ENCODE results near the gene NCOR1.
"Not testable (repeated sequence)": the region's sequence is repeated elsewhere in the genome, so short reads cannot be mapped to it uniquely, and the experiment has no call there.

Gene NCOR1

DNA sequence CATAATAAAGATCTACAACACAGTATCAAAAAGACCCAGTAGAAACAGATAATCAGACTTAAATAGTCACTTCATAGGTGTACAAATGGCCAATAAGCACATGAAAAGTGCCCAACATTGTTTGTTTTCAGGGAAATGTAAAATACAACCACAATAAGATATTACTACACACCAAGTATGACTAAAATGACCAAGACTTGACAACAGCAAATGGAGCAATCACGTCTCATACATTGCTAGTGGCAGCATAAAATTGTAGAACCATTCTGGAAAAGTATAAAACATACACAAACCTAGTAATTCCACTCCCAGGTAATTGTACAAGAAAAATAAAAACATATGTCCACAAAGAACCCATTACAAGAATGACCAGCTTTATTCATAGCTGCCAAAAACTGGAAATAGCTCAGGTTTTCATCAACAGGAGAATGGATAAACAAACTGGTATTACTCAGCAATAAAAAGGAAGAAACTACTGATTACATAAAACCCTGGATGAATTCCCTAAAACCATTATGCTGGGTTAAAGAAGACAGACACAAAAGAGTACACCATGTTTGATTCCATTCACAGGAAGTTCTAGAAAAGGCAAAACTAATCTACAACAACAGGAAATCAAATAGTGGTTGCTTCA, 130.2 kb downstream of the NCOR1 start:
- no peak for DNase-seq

DNA sequence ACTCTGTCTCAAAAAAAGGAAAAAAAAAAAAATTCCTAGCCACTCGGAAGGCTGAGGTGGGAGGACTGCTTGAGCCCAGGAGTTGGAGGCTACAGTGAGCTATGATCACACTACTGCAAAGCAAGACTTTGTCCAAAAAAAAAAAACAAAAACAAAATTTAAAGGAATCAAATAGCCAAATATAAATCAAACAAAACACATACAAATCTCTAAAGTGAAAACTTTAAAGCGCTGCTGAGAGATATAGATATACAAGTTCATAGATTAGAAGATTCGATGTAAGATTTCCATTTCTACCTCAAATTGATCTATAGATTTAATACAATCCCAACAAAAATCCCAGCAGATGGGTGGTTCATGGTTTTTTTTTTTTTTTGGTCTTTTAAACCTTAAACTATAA, 132.1 kb downstream of the NCOR1 start:
- no peak for DNase-seq

DNA sequence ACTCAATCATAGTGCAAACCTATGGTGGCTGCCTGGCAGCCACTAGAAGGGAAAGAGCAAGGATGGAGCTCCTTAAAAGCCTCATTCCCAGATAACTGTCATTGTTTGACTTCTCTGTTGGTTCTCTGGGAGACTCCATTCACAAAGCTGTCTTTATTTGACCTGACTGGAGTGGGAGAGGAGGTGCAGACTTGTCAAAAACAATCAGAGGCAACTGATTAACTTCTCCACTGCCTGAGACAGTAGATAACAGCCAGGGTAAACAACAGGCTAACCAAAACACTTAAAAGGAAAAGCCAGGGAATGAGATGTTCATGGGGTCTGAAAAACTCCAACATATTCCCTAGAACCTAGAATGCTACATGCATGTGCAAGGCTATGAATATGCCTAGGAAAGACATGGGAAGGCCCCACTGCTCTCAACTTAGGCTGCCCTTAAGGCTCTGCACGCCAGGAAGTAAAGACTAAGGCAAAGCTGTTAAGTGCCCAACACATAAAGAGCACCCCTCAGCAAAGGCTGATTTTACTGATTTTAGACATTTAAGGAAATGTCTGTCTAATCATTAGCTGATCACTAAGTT, 133.7 kb downstream of the NCOR1 start:
- no peak for DNase-seq

DNA sequence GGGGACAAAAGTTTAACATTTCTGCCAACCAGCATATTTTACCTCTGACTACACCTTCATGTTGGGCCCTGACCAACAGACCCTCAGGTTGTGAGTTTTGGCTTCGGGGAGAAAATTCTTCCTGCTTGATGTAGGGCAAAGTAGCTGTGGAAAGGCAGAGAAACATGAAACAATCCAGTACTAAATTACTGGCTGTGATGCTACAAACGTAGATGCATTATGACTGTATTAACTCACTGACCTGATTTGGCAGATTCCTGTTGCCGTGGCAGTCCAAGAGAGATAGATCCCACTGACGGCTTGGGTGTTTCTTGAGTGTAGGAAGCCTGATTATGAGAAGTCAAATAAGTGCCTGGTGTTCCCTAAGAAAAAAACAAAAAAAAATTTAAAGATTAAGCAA, 135.0 kb downstream of the NCOR1 start:
- DNase-seq, result peak; percentile 10

DNA sequence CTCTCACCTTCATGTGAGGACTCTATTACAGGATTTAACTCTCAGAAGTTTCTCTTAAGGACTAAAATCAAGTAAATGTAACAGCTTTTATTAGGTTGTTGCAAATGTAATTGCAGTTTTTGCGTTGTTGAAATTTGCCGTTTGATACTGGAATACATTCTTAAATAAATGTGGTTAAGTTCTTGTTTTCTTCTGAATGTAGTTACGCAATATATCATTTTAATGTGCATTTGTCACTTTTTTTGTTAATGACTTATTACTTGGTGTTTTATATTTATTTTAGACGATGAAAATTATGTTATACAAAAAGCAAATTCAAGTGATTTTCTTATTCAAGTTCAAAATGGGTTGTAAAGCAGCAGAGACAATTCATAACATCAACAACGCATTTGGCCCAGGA, 139.4 kb downstream of the NCOR1 start:
- DNase-seq, result no peak

DNA sequence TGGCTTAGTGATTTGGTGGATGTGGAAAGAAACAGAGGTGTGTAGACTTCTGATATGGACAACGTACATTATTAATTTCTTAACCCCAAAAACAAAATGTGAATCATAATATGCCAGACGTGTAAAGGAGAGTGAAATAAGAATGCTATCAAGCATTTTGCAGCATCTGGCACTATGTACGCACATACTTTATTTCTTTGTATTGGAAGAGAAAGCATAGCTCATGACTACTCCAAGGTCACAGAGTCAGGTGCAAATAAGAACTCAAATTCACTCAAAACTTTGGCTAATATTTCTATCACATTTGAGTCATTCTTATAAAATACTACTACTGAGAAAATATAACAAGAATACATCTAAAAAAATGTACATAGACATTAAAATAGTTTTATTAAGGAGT, 140.9 kb downstream of the NCOR1 start:
- no peak for DNase-seq

DNA sequence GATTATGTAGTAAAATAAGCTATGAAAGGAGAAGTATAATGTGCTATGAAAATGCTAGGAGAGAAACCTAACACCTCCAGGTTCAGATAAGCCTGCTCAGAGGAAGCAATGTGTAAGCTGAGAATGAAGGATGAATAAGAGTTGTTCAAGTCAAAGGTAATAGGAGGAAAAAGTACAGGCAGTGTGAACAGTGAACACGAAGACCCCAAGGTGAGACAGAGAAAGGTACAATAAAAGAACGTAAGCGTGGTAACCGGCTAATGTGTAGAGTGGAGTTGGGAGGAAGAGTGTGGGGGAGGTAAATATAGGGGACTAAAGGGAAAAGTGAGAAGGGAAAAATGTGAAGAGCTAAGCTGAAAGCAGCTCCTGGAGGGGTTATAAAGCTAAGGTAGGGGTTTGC, 141.5 kb downstream of the NCOR1 start:
- DNase-seq, result no peak

DNA sequence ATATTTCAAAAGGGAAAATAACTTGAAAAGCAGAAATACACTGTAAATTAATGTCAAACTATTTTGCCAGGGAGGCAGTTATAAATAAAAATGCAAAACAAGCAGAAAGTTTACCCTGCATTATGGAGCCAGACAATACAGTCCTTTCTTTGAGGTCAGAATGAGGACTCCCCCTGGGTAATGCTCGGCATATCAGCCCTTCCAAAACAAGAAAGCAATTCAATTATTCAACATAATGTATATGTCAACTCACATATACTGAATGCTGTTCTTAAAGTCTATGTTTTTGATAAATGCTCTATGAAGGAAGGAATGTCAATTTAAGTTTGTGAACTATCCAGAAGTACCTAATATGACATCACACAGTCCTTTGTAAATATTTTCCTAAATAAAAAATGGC, 143.3 kb downstream of the NCOR1 start:
- no peak for DNase-seq

DNA sequence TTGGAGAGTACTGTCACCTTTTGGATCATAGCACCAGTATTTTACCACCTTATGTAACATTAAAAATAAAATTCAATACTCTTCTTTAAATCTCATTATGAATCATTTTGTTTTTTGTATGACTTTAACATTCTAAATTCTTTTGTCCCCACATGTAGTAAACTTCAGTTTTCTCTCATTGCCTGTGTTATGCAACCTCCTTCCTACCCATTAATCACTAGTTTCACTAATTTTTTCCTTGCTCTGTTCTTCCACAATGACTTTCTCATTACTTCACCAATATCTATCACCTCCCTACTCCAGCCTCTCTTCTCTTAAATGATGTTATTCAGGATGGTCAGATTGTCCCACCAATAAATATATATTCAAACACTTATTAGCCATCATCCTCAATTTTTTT, 147.0 kb downstream of the NCOR1 start:
- DNase-seq, result no peak

DNA sequence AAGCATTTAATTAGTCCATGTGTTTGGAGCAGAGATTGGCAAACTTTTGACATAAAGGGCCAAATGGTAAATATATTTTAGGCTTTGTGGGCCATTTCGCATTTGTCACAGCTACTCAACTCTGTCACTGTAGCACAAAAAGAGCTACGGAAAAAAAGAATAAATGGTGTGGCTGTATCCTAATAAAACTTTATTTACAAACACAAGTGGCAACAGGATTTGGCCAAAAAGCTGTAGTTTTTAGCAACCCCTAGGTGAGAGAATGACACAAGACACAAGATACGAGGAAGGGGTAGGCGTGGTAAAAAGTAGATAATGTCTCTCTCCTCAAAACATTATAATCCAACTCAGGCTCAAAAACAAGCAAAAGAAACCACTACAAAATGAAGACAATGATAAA, 149.2 kb downstream of the NCOR1 start:
- no peak for DNase-seq

DNA sequence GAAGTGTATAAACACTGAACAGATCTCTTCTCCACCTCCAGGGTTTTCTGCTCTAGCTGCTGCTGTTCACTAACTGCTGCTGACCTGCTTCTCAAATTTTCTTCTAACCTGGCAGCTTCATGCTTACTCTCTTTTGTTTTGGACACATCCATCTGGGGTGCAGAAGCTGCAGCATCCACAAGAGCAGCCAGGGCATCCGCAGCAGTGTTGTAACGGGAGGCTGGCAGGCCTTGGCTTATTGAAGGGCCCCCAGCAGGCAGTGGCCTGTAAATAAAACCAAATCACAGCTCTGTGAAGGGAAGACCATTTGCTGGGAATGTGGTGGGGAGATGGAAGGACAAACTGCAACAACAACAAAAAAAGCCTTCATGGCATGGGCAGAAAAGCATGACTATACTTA, 153.7 kb downstream of the NCOR1 start:
- DNase-seq, result no peak

DNA sequence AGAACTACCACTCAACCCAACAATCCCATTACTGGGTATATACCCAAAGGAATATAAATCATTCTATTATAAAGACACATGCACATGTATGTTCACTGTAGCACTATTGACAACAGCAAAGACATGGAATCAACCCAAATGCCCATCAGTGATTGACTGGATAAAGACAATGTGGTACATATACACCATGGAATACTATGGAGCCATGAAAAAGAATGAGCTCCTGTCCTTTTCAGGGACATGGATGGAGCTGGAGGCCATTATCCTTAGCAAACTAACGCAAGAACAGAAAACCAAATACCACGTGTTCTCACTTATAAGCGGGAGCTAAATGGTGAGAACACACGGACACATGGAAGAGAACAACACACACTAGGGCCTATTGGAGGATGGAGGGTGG, 160.2 kb downstream of the NCOR1 start:
- not testable (repeated sequence) for DNase-seq

DNA sequence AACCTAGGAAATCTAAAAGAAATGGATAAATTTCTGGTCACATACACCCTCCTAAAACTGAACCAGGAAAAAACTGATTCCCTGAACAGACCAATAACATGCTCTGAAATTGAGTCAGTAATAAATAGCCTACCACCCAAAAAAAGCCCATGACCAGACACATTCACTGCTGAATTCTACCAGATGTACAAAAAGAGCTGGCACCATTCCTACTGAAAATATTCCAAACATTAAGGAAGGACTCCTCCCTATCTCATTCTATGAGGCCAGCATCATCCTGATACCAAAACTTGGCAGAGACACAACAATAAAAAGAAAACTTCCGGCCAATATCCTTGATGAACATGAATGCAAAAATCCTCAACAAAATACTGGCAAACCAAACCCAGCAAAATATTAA, 162.8 kb downstream of the NCOR1 start:
- no peak for DNase-seq

DNA sequence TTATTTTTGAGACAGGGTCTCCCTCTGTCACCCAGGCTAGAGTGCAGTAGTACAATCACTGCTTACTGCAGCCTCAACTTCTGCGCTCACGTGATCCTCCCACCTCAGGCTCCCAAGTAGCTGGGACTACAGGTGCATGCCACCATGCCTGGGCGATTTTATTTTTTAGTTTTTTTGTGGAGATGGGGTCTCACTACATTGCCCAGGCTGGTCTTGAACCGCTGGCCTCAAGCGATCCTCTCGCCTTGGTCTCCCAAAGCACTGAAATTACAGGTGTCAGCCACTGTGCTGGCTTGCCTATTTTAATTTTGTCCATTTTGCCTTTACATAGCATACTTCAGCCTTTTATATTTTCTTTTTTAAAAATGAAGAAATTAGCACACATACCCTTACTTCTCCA, 164.5 kb downstream of the NCOR1 start:
- DNase-seq, result no peak

DNA sequence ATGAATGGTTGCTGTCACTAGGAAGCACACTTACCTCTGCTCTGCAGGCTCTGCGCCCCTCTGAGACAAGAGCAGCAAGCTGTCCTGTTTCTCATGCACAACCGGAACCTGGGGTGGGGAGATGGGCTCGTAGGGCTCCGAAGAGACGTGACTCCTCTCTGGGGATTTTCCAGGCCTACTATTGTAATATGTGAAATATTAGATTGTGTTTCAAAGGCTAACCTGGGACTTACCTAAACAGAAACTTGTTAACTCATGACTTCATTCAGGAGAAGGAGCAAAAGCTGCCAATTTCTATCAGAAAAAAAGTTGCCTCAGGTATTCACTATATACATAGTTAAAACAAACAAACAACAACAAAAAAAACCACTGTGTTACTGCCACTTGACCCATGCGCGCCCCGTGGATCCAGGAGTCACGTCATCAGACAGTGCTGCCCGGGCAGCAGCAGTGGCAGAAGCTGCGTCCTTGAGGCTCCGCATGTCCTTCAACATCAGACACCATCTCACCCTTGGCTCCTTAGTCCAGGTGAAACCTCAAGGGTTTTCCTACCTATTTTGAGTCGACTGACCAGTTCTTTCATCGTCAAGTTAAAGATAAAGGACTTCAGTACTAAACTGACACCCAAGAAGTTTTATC, 166.4 kb downstream of the NCOR1 start:
- DNase-seq, result no peak

DNA sequence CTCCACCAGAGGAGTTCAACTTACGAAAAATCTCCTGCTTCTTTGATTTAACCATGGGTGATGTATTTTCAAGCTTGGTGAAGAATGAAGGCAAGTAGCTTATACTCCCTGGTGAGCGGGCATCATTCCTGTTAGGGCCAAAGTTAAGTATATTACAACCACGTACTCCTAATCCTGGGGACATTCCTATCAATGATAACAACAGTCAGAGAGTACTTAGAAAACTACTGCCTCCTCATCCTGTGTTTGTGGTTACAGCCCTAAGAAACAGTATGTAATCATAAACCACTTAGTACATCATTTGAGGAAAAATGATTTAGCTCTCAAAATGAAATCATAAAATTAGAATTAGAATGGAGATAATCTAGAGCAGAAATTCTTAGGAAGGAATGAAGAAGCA, 168.4 kb downstream of the NCOR1 start:
- no peak for DNase-seq

DNA sequence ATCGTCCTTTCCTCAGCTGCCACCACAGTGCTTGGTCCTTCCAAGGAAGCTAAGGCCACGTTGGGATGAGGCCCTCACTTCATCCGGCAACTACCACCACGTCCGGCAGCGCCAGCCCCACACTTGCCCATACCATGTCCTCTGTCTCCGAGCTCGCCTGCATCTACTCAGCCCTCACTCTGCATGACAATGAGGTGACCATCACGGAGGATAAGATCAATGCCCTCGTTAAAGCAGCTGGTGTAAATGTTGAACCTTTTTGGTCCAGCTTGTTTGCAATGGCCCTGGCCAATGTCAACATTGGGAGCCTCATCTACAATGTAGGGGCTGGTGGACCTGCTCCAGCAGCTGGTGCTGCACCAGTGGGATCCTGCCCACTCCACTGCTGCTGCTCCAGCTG, 170.8 kb downstream of the NCOR1 start:
- DNase-seq, result no peak

DNA sequence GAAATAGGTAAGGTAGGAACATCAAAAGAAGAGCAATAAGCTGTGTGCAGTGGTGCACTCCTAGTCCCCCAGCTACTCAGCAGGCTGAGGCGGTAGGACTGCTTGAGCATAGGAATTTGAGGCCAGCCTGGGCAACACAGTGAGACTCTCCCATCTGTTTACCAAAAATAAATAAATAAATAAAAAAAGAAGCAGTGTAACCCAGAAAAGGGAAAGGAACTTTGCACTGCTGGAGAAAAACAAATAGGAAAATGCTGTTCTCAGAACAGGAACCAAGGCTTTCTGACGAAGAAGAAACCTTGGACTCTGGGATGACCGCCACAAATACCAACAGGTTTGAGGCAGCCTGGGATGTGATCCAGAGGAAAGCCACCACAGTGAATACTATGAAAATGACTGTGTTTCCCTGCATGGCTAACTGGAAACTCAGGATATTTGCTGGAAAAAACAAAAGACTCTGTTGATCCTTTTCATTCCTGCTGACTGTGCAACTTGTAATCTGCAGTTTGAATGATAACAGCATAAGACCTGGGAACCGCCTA, 174.6 kb downstream of the NCOR1 start:
- no peak for DNase-seq

DNA sequence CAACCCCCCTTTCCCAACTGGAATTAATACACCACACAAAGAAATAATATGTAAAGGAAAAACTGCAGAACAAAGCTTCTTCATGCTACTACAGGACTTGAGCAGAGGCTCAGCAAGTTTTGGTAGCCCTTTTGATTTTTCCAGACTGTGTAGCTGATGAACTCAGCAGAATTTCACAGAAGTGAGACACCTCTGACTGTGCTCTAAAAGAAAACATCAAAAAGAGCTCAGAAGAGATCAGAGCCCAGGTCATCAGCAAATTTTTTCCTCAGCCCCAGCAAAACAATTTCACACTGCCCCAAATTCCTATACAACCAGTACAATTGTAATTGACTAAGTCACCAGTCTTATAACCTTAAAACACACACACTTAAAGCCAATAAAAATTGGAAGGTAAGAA, 177.7 kb downstream of the NCOR1 start:
- no peak for DNase-seq

DNA sequence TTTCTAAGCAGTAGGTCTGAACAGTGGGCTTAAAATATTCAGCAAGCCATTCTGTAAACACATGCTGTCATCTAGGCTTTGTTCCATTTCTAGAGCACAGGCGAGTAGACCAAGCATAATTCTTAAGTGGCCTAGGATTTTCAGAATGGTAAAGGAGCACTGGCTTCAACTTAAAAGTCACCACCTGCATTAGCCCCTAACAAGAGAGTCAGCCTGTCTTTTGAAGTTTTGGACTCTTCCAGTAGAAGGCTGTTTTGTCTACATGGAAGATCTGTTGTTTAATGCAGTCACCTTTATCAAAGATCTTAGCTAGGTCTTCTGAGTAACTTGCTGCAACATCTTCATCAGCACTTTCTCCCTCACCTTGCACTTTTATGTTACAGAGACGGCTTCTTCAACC, 179.1 kb downstream of the NCOR1 start:
- DNase-seq, result no peak

DNA sequence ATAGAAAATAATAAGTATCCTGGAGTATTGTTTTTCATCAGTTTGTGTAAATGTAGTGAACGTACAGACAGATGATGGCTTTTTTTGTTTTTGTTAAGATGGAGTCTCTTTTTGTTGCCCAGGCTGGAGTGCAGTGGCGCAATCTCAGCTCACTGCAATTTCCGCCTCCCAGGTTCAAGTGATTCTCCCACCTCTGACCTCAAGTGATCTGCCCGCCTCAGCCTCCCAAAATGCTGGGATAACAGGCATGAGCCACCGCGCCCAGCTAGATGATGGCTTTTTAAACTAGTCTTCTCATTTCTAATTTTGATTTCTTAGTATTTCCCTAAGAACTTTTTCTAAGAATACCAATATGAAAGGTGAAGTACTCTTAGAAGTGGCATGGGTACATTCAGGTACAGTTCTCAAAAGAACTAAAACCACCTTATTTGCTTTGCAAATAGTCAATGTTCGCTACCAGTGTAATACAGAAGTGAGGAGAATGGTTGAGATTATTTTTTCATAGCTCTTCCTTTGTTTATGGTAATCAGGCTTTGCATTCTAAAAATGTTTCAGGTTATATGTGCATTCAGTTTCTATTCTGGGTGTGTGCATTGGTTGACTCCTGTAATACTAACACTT, 181.5 kb downstream of the NCOR1 start:
- no peak for DNase-seq

DNA sequence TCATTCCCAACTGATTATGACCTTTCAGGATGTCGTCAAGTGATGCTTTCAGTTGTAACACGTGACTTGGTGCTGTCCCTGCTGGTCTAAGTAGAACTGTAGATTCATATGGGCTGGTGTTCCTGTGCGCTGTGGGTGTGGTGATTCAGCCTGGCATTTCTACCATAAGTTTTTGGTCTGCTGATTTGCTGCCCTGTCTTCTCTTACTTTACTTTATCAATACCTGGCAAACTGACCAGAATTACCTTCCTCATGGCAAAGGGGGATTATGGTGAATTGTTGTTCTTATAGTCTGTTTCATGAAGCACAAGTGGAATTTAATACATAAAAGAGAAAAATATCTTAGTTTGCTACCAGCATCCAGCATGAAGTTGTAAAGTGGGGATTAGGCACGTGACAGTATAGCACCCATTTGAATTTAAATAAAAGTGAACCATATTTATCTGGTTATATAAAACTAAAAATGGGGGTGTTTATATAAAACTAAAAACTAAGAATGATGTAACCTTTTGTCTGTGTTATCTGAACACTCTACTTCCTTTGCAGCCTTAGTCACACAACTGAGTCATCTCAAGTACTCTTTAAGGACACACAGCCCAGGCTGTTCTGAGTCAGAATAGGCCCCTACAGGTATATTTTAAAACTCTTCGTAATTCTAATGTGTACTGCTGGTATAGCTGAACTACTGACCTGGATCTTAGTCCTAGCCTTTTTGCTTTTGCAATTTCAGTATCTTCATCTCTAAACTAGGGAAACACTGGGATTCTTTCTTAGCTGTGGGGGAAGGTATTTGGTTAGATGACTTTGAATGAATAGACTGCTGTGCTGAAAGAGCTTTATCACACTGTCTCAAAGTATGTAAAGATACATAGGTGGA, 187.4 kb downstream of the NCOR1 start:
- no peak for DNase-seq

DNA sequence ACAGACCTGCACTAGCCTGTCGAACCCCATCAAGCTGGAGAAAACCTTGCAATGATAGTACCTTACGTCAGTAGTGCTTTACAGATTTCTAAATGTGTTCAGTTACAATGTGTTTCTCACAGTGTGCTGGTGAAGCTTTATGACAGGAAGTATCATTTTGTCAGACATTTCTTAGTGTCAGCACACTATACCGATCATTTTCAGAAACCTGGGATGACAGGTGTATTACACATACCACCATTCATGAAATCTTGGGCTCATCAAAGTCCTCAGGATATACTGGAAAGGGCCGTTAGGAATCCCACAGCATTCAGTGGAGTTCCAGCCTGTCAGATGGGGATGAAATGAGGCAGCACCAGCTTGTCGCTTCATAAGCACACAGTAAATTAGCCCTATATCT, 188.4 kb downstream of the NCOR1 start:
- DNase-seq, result no peak

All from eye (tissue), 1 donor.